Measurements from ENCODE around the gene WDR37. TPM values are rescaled to one million over a fixed set of nuclear protein-coding genes. Genes with fewer than 3 reads are reported as not detected.
"Not testable (repeated sequence)": the region's sequence is repeated elsewhere in the genome, so short reads cannot be mapped to it uniquely, and the experiment has no call there.

WDR37 gene
- polyA plus RNA-seq, 1 experiment = 16.0 TPM

DNA sequence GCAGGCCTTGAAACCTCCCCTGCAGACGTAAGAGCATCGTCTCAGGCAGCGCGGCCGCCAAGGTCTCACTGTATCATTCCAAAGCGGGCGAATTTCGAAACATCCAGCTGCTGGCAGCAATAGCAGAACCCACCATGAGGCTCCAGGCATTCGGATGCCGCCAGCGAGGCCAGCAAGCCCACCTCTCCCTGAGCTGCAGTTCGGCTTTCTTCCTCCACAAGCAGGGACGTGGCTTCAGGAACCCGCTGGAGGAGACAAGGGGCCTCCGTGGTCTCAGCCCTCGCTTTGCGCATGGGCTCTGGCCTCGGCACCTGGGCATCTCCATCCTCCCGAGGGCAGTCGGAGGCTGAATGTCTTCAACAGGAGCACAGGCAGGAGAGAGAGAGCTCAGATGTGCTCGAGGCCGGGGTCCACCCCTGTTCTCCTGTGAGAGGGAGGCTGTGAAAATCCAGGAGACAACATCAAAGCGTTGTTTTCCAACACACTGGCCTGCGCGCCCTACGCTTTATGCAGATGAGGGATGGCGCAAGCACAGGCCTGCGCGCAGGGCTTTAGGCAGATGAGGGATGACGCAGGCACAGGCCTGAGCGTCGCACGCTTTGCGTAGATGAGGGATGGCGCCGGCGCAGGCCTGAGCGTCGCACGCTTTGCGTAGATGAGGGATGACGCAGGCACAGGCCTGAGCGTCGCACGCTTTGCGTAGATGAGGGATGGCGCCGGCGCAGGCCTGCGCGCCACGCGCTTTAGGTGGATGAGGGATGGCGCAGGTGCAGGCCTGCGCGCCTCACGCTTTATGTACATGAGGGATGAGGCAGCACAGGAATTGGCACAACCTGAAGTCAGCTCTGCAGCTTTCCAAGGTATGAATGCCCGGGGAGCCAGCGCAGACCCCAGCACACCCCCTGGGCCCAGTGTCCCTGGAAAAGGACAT lies 103.2 kb downstream of the WDR37 start:
- ChIA-PET POLR2A (no interaction called here), CTCF (no interaction called here)
- TF ChIP-seq, protein P1, sequence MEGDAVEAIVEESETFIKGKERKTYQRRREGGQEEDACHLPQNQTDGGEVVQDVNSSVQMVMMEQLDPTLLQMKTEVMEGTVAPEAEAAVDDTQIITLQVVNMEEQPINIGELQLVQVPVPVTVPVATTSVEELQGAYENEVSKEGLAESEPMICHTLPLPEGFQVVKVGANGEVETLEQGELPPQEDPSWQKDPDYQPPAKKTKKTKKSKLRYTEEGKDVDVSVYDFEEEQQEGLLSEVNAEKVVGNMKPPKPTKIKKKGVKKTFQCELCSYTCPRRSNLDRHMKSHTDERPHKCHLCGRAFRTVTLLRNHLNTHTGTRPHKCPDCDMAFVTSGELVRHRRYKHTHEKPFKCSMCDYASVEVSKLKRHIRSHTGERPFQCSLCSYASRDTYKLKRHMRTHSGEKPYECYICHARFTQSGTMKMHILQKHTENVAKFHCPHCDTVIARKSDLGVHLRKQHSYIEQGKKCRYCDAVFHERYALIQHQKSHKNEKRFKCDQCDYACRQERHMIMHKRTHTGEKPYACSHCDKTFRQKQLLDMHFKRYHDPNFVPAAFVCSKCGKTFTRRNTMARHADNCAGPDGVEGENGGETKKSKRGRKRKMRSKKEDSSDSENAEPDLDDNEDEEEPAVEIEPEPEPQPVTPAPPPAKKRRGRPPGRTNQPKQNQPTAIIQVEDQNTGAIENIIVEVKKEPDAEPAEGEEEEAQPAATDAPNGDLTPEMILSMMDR (IDR thresholded peaks at IDR 0.05; ENCODE audit: low read depth, low read length) = no peak
- Histone ChIP-seq H3K27ac (ENCODE audit: low read depth, low read length) (no peak overlapping the region), H3K9me3 (ENCODE audit: control insufficient read depth, insufficient read depth, low read length) (no peaks in the 10 kb centered on the region; the same call in 1 of the 2 replicates), H3K27me3 (ENCODE audit: control insufficient read depth, insufficient read depth, low read length) (peaks cover 4% of the 10 kb centered on the region), H3K4me3 (ENCODE audit: low read depth, low read length) (no peak overlapping the region)
- no peak for DNase-seq (ENCODE audit: low read depth, low spot score)

DNA sequence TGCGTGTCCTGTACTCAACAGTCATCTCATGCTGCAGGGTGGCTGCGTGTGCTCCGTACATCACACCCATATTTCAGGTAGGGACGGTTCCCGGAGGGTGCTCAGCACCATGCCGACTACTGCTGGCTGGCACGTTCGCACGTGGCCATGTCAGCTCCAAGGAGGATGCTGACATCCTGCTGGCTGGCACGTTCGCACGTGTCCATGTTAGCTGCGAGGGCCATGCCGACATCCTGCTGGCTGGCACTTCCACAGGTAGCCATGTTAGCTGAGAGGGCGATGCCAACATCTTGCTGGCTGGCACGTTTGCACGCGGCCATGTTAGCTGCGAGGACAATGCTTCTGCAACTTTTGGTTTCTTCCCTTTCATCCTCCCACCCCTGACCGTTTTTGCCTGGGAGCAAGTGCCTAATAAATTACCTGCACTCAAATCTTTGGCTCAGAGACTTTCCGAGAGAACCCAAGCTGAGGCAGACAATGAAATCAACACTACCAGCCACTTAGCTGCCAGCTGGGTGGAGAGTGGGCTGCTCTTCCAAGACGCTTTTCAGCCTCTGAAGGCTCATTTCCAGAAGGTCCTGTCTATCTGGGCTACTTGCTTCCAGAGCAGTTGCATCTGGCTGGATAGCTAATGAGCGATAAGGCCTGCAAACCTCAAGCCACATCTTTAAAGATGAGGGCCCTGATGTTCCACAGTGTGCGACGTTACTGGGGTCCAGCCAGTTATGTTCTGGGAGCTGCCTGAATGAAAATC lies 104.6 kb downstream of the WDR37 start:
- no peaks in the 10 kb centered on the region; the same call in 1 of the 2 replicates for H3K9me3 ChIP-seq (ENCODE audit: control insufficient read depth, insufficient read depth, low read length)
- H3K27ac ChIP-seq (ENCODE audit: low read depth, low read length) = no peak overlapping the region
- POLR2A ChIA-PET = no interaction called here
- no peak for DNase-seq (ENCODE audit: low read depth, low spot score)
- CTCF ChIA-PET = no interaction called here
- TF ChIP-seq, protein P1 (IDR thresholded peaks at IDR 0.05; ENCODE audit: low read depth, low read length) = no peak
- H3K27me3 ChIP-seq (ENCODE audit: control insufficient read depth, insufficient read depth, low read length) = no peaks in the 10 kb centered on the region
- no peak overlapping the region for H3K4me3 ChIP-seq (ENCODE audit: low read depth, low read length)

- H3K27ac ChIP-seq (ENCODE audit: low read depth, low read length); POLR2A ChIA-PET; H3K27me3 ChIP-seq (ENCODE audit: control insufficient read depth, insufficient read depth, low read length); CTCF ChIA-PET; DNase-seq (ENCODE audit: low read depth, low spot score); H3K9me3 ChIP-seq (ENCODE audit: control insufficient read depth, insufficient read depth, low read length); H3K4me3 ChIP-seq (ENCODE audit: low read depth, low read length): not testable (repeated sequence)
Measured at GRCh38 chr10:1161315-1161673, 105.1 kb downstream of the WDR37 start.

GRCh38 chr10:1162481-1163203 lies 106.5 kb downstream of the WDR37 start:
- Histone ChIP-seq H3K27ac (ENCODE audit: low read depth, low read length) (no peak overlapping the region), H3K4me3 (ENCODE audit: low read depth, low read length) (no peak overlapping the region), H3K27me3 (ENCODE audit: control insufficient read depth, insufficient read depth, low read length) (no peaks in the 10 kb centered on the region), H3K9me3 (ENCODE audit: control insufficient read depth, insufficient read depth, low read length) (peaks cover 2% of the 10 kb centered on the region; the same call in 1 of the 2 replicates)
- CTCF ChIA-PET = no interaction called here
- POLR2A ChIA-PET = no interaction called here
- TF ChIP-seq, protein P1 (IDR thresholded peaks at IDR 0.05; ENCODE audit: low read depth, low read length) = no peak
- no peak for DNase-seq (ENCODE audit: low read depth, low spot score)

DNA sequence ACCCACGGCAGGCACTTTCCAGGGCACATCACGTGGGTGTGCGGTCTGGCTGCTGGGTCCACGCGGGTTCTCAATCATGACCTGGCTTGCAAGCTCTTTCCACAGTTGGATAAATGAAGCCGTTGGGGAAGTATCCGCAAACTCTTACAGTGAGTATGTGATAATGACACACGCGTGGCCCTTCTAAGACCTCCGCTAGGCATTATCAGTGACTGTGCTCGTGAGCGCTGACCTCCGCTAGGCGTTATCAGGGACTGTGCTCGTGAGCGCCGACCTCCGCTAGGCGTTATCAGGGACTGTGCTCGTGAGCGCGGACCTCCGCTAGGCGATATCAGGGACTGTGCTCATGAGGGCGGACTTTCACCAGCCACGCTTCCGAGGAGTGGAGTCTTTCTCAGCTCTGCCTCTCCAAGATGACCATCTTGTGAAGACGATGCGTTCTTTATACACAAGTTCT lies 107.0 kb downstream of the WDR37 start:
- H3K27ac ChIP-seq (ENCODE audit: low read depth, low read length) = no peak overlapping the region
- POLR2A ChIA-PET = no interaction called here
- CTCF ChIA-PET = no interaction called here
- no peak for DNase-seq (ENCODE audit: low read depth, low spot score)
- H3K4me3 ChIP-seq (ENCODE audit: low read depth, low read length) = no peak overlapping the region
- no peaks in the 10 kb centered on the region for H3K27me3 ChIP-seq (ENCODE audit: control insufficient read depth, insufficient read depth, low read length)
- peaks cover 2% of the 10 kb centered on the region; the same call in 1 of the 2 replicates for H3K9me3 ChIP-seq (ENCODE audit: control insufficient read depth, insufficient read depth, low read length)
- TF ChIP-seq, protein P1 (IDR thresholded peaks at IDR 0.05; ENCODE audit: low read depth, low read length) = no peak
